Neutrophil (primary cell): ENCODE data around the gene KCTD8.
"Not testable (repeated sequence)": the region's sequence is repeated elsewhere in the genome, so short reads cannot be mapped to it uniquely, and the experiment has no call there.

Source experiments
- H3K27ac ChIP-seq: fragments of 200-600 bp; sonication (generic); 2 replicates; pipeline ENCODE4 v1.5.1; 2016; ENCODE audit warnings: mild to moderate bottlenecking, moderate library complexity
- H3K27me3 ChIP-seq: fragments of 200-600 bp; sonication (generic); 2 replicates; pipeline ENCODE4 v1.6.0; 2016; ENCODE audit warnings: mild to moderate bottlenecking
- H3K36me3 ChIP-seq: fragments of 200-600 bp; sonication (generic); 2 replicates; pipeline ENCODE4 v1.5.1; 2017
- H3K4me1 ChIP-seq, 2 experiments: fragments of 200-600 bp in 1 of 2; sonication (generic) in 1 of 2; 1 replicate in 1 of 2; 2 replicates in 1 of 2; pipeline versions ENCODE4 v1.5.1 to v1.6.1; 2013 to 2016; ENCODE audit warnings: low read depth in 1 of 2, low read length in 1 of 2, mild to moderate bottlenecking in 1 of 2, moderate library complexity in 1 of 2; ENCODE audit not compliant: control insufficient read depth in 1 of 2, insufficient read depth in 1 of 2
- H3K4me3 ChIP-seq, 2 experiments: fragments of 200-600 bp in 1 of 2; sonication (generic) in 1 of 2; 1 replicate in 1 of 2; 2 replicates in 1 of 2; pipeline ENCODE4 v1.5.1; 2013 to 2016; ENCODE audit warnings: low read depth in 1 of 2, low read length in 1 of 2, mild to moderate bottlenecking in 1 of 2, moderate library complexity in 1 of 2
- H3K9me3 ChIP-seq: fragments of 200-600 bp; sonication (generic); 2 replicates; pipeline ENCODE4 v1.5.1; 2016
- CTCF ChIP-seq: fragments of 200-600 bp; sonication (generic); IDR thresholded peaks from 2 replicates; pipeline ENCODE4 v1.5.1; 2016; ENCODE audit warnings: antibody characterized with exemption

Gene KCTD8

GRCh38 chr4:44186096-44186849 is 262.3 kb downstream of the KCTD8 start:
- Histone ChIP-seq H3K27ac (no peak overlapping the region), H3K4me1 (no peaks in the 10 kb centered on the region), H3K27me3 (no peaks in the 10 kb centered on the region), H3K9me3 (no peaks in the 10 kb centered on the region), H3K4me3 (no peak overlapping the region), H3K36me3 (no peaks in the 10 kb centered on the region)
- no peak for TF ChIP-seq CTCF

GRCh38 chr4:44181491-44182349 is 266.9 kb downstream of the KCTD8 start:
- H3K27me3 ChIP-seq, H3K4me3 ChIP-seq, H3K27ac ChIP-seq, H3K9me3 ChIP-seq, H3K4me1 ChIP-seq, H3K36me3 ChIP-seq: not testable (repeated sequence)

- H3K27me3 ChIP-seq, H3K4me3 ChIP-seq, H3K27ac ChIP-seq, H3K36me3 ChIP-seq, H3K9me3 ChIP-seq, H3K4me1 ChIP-seq: not testable (repeated sequence)
Observed at GRCh38 chr4:44167766-44168165, 280.8 kb downstream of the KCTD8 start.

GRCh38 chr4:44165938-44166337 is 282.7 kb downstream of the KCTD8 start:
- Histone ChIP-seq H3K9me3 (no peaks in the 10 kb centered on the region), H3K4me1 (no peaks in the 10 kb centered on the region), H3K27ac (no peak overlapping the region), H3K27me3 (no peaks in the 10 kb centered on the region), H3K4me3 (no peak overlapping the region), H3K36me3 (no peaks in the 10 kb centered on the region)
- TF ChIP-seq CTCF = no peak

- no peak for TF ChIP-seq CTCF
- H3K9me3 ChIP-seq = no peaks in the 10 kb centered on the region
- no peaks in the 10 kb centered on the region for H3K4me1 ChIP-seq
- H3K36me3 ChIP-seq = no peaks in the 10 kb centered on the region
- H3K27me3 ChIP-seq = no peaks in the 10 kb centered on the region
- no peak overlapping the region for H3K4me3 ChIP-seq
- no peak overlapping the region for H3K27ac ChIP-seq
Observed at GRCh38 chr4:44162538-44163270, 285.9 kb downstream of the KCTD8 start.

- Histone ChIP-seq H3K4me3 (no peak overlapping the region), H3K36me3 (no peaks in the 10 kb centered on the region), H3K4me1 (no peaks in the 10 kb centered on the region), H3K27ac (no peak overlapping the region), H3K27me3 (no peaks in the 10 kb centered on the region), H3K9me3 (no peaks in the 10 kb centered on the region)
- no peak for TF ChIP-seq CTCF
Observed at GRCh38 chr4:44161756-44162155, 286.9 kb downstream of the KCTD8 start.
